Suprapubic skin (tissue), 4 donors: ENCODE measurements around the gene STK17A.

ENCODE experiments used
- EP300 ChIP-seq: sonication (generic); formaldehyde crosslinking; IDR thresholded peaks from one replicate; pipeline ENCODE4 v1.6.1; 2017; ENCODE audit warnings: antibody characterized with exemption
- POLR2A ChIP-seq, 2 donors: fragments of 450-650 bp; IDR thresholded peaks; one replicate each; pipeline ENCODE4 v1.6.1; 2017; ENCODE audit warnings: antibody characterized with exemption in 2 of 2, mild to moderate bottlenecking in 2 of 2, moderate library complexity in 2 of 2
- POLR2AphosphoS5 ChIP-seq, 3 donors: sonication (generic); formaldehyde crosslinking; IDR thresholded peaks; one replicate each; pipeline ENCODE4 v1.6.1; 2017; ENCODE audit warnings: antibody characterized with exemption in 3 of 3
- TF ChIP-seq, protein P1 (sequence below), 2 donors: fragments of 200-600 bp in 1 of 2; fragments of 450-650 bp in 1 of 2; sonication (generic) in 1 of 2; IDR thresholded peaks; one replicate each; pipeline ENCODE4 v1.5.1; 2016 to 2019; ENCODE audit warnings: antibody characterized with exemption in 2 of 2, mild to moderate bottlenecking in 1 of 2, moderate library complexity in 1 of 2

DNA sequence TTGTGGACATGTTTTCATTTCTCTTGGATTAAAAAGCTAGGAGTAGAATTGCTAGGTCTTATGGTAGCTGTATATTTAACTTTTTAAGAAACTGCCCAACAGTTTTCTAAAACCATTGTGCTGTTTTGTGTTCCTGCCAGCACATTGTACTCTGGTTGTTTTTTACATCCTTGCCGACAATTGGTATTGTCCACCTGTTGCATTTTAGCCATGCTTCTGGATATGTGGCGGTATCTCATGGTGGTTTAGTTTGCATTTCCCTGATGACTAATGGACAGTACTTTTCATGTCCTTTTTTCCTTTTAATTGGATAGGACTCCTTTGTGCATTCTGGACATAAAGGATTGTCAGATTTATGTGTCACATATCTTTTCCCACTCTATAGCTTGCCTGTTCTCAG is 45.5 kb downstream of the STK17A start:
- TF ChIP-seq, protein P1, sequence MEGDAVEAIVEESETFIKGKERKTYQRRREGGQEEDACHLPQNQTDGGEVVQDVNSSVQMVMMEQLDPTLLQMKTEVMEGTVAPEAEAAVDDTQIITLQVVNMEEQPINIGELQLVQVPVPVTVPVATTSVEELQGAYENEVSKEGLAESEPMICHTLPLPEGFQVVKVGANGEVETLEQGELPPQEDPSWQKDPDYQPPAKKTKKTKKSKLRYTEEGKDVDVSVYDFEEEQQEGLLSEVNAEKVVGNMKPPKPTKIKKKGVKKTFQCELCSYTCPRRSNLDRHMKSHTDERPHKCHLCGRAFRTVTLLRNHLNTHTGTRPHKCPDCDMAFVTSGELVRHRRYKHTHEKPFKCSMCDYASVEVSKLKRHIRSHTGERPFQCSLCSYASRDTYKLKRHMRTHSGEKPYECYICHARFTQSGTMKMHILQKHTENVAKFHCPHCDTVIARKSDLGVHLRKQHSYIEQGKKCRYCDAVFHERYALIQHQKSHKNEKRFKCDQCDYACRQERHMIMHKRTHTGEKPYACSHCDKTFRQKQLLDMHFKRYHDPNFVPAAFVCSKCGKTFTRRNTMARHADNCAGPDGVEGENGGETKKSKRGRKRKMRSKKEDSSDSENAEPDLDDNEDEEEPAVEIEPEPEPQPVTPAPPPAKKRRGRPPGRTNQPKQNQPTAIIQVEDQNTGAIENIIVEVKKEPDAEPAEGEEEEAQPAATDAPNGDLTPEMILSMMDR (IDR thresholded peaks at IDR 0.05), result no peak
- TF ChIP-seq EP300 (no peak), POLR2AphosphoS5 (IDR thresholded peaks at IDR 0.05) (no peak), POLR2A (IDR thresholded peaks at IDR 0.05) (no peak)
